MG63 (cell line): Measurements from ENCODE around the gene SLC4A1. TPM values are rescaled to one million over a fixed set of nuclear protein-coding genes. Genes with fewer than 3 reads are reported as not detected.
A peak's percentile ranks its signal among the peaks of the same experiment; 100 is the strongest.

Source experiments
- DNase-seq: peaks from one replicate; pipeline ENCODE4 v3.0.0-alpha.2; 2020
- H3K27me3 ChIP-seq: fragments of 250-450 bp; sonication (Bioruptor Pico); 2 replicates; pipeline ENCODE4 v1.5.1; 2020; ENCODE audit warnings: mild to moderate bottlenecking, moderate library complexity
- H3K36me3 ChIP-seq: fragments of 250-450 bp; sonication (Bioruptor Pico); 2 replicates; pipeline ENCODE4 v1.5.1; 2020; ENCODE audit warnings: mild to moderate bottlenecking, moderate library complexity
- H3K4me3 ChIP-seq: fragments of 250-450 bp; sonication (Bioruptor Pico); 2 replicates; pipeline ENCODE4 v1.5.1; 2020; ENCODE audit warnings: mild to moderate bottlenecking, moderate library complexity
- H3K9me3 ChIP-seq: fragments of 250-450 bp; sonication (Bioruptor Pico); 2 replicates; pipeline ENCODE4 v1.5.1; 2020; ENCODE audit warnings: mild to moderate bottlenecking, moderate library complexity
- total RNA-seq: library from RNA; depleted of rRNA; stranded (reverse); fragments of >200 nt; shearing (Covaris generic); gene quantifications from 2 replicates; pipeline ENCODE4 v1.2.3, GENCODE V29; 2014; ENCODE audit warnings: low replicate concordance

The SLC4A1 gene
- total RNA-seq, 1 experiment from 2014 or later = not detected

DNA sequence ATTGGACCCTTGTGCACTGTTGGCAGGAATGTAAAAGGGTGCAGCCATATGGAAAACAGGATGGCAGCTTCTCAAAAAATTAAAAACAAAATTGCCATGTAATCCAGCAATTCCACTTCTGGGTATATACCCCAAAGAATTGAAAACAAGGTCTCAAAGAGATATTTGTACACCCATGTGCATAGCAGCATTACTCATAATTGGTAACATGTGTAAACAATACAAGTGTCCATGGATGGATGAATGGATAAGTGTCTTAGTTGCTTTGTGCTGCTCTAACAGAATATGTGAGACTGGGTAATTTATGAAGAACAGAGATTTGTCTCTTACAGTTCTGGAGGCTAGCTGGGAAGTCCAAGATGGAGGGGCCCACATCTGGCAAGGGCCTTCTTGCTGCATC is 36.7 kb upstream of the SLC4A1 start:
- Histone ChIP-seq H3K36me3 (no peaks in the 10 kb centered on the region), H3K4me3 (no peak overlapping the region), H3K9me3 (no peaks in the 10 kb centered on the region), H3K27me3 (peaks cover 14% of the 10 kb centered on the region)
- no peak for DNase-seq

DNA sequence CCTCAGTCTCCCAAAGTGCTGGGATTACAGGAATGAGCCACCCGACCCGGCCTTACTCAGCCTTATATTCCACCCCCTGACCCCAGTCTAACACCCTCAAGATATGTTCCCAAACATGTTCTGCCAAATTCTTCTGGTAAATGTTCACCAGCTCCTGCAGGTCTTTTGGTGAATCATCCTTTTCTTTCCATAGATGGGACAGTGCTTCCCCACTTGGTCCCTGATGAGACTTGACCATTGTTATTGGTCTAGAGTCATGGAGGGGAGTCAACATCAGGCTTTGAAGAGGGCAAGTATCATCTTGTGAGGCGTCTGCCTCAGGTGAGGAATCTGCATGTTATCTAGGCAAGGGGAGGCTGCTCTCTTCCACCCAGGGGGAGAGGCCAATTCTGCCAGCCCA is 30.0 kb upstream of the SLC4A1 start:
- peaks cover 3% of the 10 kb centered on the region; the same call in 1 of the 2 replicates for H3K27me3 ChIP-seq
- DNase-seq = no peak
- no peak overlapping the region for H3K4me3 ChIP-seq
- no peaks in the 10 kb centered on the region for H3K36me3 ChIP-seq
- no peaks in the 10 kb centered on the region for H3K9me3 ChIP-seq

DNA sequence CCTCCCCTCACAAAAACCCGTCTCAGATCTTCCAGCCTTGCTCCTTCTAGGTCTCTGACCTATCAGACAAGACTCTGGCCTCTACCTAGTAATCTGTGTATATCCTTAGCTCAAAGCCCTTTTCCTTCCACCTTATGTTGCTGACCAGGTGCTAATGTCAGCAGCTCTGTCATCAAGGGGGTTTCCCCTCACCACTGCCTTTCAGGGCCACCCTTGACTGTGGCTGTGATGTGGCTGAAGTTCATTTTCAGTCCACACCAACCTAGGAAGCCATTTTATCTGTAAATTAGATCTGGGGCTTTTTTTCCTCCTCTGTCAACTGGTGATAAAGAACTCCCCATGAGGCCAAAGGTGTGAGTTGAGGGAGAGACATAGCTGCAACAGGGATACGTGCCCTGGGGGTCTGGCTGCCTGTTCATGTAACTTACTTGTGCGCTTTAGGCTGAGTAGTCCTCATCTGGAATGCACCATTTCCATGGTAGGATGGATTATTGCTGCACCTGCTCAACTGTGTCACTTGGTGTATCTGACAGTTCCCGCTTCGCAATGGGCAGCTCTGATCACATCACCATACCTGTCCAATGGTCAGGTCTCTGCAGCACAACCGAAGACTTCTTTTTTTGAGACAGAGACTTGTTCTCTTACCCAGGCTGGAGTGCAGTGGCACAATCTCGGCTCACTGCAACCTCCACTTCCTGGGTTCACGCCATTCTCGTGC is 25.7 kb upstream of the SLC4A1 start:
- H3K9me3 ChIP-seq = no peaks in the 10 kb centered on the region
- DNase-seq = no peak
- H3K36me3 ChIP-seq = no peaks in the 10 kb centered on the region
- no peak overlapping the region for H3K4me3 ChIP-seq
- peaks cover 13% of the 10 kb centered on the region for H3K27me3 ChIP-seq

DNA sequence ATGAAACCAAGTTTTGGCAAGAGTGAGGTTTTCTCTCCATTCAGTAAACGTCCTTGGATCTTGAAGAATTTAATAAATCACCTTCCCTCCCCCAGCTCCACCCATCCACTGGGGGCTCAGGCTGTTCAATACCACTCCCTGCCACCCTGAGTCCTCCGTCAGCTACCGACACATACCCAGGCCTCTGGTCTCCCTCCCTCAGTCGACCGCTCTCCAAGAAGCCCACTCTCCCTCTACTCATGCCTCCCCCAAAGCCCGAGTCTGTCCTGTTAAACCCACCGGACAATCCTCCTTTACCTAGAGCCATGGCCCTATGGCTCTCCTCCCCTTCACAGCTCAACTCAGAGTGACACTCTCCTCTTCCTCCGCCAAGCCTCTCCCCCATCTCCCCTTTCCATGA is 19.7 kb upstream of the SLC4A1 start:
- no peak overlapping the region for H3K4me3 ChIP-seq
- no peaks in the 10 kb centered on the region for H3K36me3 ChIP-seq
- no peak for DNase-seq
- peaks cover 13% of the 10 kb centered on the region for H3K27me3 ChIP-seq
- no peaks in the 10 kb centered on the region for H3K9me3 ChIP-seq

DNA sequence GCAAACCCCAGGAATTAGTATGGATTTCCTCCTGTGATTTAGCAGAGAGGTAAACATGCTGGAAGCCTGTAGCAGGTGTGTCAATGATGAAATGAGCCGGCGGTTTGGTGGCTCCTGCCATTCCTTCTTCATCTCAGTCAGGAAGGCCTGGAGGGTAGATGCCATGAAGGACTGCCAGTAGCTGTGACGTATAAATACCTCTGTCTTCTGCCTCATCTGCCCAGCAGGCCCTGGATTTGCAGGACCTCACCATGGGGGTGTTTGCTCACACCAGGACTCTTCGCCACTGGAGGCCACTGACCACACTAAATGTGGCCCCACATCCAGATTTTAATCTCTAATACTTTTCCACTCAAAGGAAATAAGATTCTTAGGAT is 16.1 kb upstream of the SLC4A1 start:
- H3K27me3 ChIP-seq = no peaks in the 10 kb centered on the region
- H3K9me3 ChIP-seq = no peaks in the 10 kb centered on the region
- no peak overlapping the region for H3K4me3 ChIP-seq
- no peak for DNase-seq
- no peaks in the 10 kb centered on the region for H3K36me3 ChIP-seq

DNA sequence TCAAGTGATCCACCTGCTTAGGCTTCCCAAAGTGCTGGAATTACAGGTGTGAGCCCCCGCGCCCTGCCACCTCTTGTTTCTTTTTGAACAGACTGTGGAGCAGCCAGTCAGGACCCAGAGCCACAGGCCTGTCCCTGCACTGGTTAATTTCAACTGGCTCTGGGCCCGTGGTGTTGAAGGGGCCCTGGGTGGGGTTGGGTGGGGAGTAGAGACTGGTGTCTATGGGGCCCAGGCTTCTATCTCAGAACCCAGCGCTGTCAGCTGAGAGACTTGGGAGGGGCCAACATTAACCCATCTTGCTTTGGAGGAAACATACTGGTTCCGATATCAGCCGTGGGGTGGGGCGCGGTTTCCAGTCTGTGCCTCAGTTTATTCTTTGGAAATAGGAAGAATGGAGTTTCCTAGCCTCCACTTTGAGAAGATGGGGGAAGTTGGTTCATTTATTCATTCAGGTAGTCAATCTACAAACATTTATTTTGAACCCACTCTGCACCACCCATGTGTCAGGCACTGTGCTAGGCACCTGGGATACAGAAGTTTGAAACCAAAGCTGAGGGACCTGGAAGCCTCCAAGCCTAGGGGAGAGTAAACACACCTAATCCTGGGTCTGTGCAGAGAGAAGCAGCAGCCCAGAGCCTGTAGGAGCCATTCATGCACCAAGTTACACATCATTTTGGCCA is 15.5 kb upstream of the SLC4A1 start:
- no peak for DNase-seq
- no peaks in the 10 kb centered on the region for H3K36me3 ChIP-seq
- no peaks in the 10 kb centered on the region for H3K27me3 ChIP-seq
- no peaks in the 10 kb centered on the region for H3K9me3 ChIP-seq
- H3K4me3 ChIP-seq = no peak overlapping the region

DNA sequence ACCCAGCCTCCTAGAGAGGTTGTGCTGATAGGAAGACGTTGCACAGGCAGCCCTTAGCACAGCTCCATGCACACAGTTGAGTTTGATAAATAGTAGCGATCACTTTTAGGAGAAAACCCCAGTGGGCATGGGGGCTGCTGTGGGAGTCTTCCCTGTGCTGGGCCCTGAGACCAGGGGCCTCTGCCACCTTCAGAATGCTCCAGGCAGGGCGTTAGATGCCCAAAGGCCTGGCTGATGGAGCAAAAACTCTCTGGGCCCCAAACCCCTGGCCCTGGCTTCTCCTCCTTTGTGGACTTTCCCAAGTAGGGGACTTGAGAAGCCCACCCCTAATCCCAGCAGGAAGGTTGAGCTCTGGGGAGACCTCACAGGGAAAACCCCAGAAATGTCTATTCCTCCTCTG is 14.3 kb upstream of the SLC4A1 start:
- no peak overlapping the region for H3K4me3 ChIP-seq
- no peak for DNase-seq
- H3K9me3 ChIP-seq = no peaks in the 10 kb centered on the region
- H3K27me3 ChIP-seq = no peaks in the 10 kb centered on the region
- H3K36me3 ChIP-seq = no peaks in the 10 kb centered on the region

DNA sequence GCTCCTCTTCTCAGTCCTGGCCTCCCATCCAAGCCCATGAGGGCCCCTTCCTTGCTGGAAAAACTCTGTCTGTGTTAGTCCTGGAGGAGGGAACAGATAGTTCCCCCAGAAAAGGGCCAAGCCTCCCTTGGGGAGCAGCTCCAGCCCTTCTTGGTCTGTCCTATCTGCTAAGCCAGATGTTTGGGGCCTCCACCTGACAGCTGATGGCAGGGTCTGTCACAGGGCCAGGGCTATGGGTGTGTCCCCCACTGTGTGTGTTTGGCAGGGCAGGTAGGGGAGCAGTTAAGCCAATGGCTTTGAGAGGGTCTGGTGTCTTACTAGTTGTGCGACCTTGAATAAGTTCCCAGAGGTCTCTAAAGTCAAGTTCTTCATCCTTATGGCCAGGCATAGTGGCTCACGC is 13.6 kb upstream of the SLC4A1 start:
- Histone ChIP-seq H3K4me3 (no peak overlapping the region), H3K9me3 (no peaks in the 10 kb centered on the region), H3K36me3 (no peaks in the 10 kb centered on the region), H3K27me3 (no peaks in the 10 kb centered on the region)
- DNase-seq = no peak

DNA sequence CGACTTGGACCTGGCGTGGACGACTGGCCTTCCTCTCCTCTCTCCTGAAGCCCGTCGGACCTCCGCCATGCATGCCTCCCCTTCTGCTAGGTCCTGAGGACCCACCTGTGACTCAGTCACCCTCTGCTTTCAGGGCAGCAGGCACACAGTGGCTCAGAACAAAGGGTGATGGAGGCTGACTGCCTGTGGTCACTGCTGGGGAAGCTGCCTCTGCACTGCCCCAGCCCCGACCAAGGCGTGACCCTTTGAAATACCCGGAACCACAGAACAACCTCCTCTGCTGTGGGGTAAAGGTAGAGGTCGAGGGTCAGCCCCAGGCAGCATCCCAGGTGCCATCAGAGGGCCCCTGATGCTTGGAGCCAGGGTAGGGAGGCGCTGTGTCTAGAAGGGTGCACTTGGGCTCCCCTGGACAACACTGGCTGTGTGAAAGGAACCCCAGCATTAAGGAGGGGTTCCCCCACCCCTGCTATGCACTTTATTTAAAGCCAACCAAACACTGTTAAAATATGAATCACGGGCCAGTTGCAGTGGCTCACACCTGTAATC is 12.5 kb upstream of the SLC4A1 start:
- no peak for DNase-seq
- Histone ChIP-seq H3K27me3 (no peaks in the 10 kb centered on the region), H3K4me3 (no peak overlapping the region), H3K36me3 (no peaks in the 10 kb centered on the region), H3K9me3 (no peaks in the 10 kb centered on the region)

DNA sequence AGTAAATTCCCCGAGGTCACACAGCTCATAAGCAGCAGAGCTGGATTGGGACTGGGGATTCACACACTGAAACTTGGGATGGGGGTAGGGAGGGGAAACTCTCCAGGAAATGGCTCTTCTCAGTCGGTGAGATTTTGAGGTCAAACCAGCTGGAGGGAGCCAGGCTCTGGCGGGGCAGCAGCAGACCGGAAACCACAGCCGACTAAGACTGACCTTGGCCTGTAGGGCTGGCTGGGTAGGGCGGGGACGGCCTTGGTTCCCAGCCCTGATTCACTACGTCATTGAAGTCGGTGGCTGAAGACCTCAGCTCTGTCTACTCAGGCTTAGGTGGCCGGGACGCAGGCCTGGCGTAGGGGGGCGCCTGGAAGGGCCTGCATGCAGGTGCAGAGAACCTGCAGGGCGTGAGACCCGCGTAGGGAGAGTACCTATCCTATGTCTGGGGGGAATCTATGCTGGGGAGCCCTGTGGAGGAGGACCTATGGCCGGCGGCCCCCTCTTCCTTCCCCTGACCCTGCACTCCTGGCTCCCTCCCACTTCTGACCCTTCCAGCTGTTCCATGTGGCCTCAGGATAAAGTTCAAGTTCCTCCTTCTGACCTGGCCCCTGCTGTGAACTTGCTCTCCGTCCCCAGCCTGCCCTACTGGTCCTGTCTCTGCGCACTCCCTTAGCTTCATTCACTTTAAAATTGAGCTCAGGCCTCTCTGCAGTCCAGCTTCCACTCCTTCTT is 11.9 kb upstream of the SLC4A1 start:
- H3K9me3 ChIP-seq = no peaks in the 10 kb centered on the region
- no peaks in the 10 kb centered on the region for H3K27me3 ChIP-seq
- H3K4me3 ChIP-seq = no peak overlapping the region
- no peaks in the 10 kb centered on the region for H3K36me3 ChIP-seq
- peak; percentile 95 for DNase-seq

DNA sequence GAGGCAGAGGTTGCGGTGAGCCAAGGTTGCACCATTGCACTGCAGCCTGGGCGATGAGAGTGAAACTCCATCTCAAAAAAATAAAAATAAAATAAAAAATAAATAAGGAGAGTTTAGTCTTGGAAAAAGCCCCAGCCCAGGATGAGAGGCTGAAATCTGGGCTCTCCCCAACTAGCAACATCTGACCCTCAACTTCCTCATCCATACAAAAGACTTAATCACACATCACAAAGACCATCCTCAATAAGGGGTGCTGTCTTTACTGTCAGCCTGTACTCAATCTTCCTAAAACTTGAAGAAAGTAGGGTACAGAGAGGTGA is 11.4 kb upstream of the SLC4A1 start:
- no peaks in the 10 kb centered on the region for H3K27me3 ChIP-seq
- no peak for DNase-seq
- no peaks in the 10 kb centered on the region for H3K36me3 ChIP-seq
- no peak overlapping the region for H3K4me3 ChIP-seq
- no peaks in the 10 kb centered on the region for H3K9me3 ChIP-seq

DNA sequence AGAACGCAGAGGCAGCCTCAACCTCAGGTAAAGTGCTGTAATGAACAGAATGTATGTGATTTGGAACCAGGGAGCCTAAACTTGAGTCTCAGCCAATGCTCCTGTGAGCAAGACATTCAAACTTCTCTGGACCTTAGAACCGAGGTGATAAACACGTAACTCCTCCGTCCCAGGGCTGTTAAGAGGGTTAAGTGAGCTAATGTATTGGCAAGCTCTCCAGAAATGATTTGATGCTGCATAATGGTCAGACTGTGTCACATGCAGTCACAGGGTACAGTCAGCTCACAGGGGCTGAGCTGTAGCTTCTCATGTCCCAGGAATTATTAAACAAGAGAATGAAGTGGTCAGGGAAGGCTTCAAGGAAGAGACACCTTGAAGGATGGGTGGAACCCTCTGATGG is 10.0 kb upstream of the SLC4A1 start:
- no peaks in the 10 kb centered on the region for H3K9me3 ChIP-seq
- peak; percentile 26 for DNase-seq
- H3K27me3 ChIP-seq = no peaks in the 10 kb centered on the region
- no peak overlapping the region for H3K4me3 ChIP-seq
- no peaks in the 10 kb centered on the region for H3K36me3 ChIP-seq

DNA sequence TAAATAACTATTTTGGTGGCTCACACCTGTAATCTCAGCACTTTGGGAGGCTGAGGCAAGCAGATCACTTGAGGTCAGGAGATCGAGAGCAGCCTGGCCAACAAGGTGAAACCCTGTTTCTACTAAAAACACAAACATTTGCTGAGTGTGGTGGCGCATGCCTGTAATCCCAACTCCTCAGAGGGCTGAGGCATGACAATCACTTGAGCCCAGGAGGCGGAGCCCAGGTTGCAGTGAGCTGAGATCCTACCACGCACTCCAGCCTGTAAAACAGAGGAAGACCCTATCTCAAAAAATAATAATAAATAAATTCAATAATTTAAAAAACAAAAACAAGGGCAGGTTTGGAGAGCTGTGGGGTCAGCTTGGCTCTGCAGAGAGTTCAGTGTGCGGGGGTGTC is 5.7 kb upstream of the SLC4A1 start:
- no peak overlapping the region for H3K4me3 ChIP-seq
- H3K9me3 ChIP-seq = no peaks in the 10 kb centered on the region
- no peak for DNase-seq
- H3K27me3 ChIP-seq = no peaks in the 10 kb centered on the region
- no peaks in the 10 kb centered on the region for H3K36me3 ChIP-seq

DNA sequence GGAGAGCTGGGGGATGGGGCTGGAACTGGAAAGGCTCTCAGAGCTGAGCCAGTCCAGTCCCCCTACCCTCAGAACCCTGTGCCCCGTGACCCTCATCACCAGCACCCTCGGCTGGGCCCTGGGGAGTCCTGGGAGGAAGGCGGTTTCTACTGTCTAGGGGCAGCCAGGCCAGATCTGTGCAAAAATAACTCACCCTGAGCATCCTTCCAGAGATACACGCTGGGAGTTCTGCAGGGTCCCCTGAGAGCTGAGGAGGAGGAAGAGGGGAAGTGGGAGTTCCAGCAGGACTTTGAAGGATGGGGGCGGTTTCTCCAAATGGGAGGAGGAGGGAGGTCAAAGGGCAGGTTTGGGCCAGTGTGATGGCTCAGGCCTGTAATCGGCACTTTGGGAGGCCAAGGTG is 5.0 kb upstream of the SLC4A1 start:
- Histone ChIP-seq H3K4me3 (no peak overlapping the region), H3K36me3 (no peaks in the 10 kb centered on the region), H3K27me3 (no peaks in the 10 kb centered on the region), H3K9me3 (no peaks in the 10 kb centered on the region)
- DNase-seq = no peak

DNA sequence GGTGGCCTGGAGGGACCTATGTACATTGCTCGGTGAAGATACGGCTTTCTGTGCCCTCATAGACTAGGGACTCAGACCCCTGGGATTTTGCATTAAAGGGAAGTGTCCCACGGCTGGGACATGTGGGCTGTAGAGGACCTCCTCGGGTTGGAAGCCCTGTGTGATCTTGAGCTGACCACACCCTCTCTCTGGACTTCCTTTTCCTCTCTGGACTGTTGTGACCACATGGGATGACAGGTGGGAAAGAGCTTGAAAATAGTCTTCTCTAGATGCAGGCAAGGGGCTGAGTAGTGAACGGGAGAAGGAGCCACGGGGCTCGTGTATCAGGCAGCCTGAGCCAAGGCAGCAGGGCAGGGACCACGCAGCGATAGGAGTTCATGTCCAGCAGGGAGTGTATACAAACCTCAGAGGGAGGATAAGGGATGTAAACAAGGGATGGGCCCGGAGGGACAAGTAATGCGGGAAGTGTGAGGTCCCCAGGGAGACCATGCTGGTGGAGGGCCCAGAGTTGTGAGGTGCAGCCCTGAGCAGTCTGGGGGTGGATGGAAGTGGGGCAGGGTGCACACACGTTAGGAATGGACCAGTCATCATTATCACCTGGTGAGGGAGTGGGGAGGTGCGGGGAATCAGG is 4.5 kb upstream of the SLC4A1 start:
- no peak overlapping the region for H3K4me3 ChIP-seq
- H3K27me3 ChIP-seq = no peaks in the 10 kb centered on the region
- no peaks in the 10 kb centered on the region for H3K9me3 ChIP-seq
- DNase-seq = no peak
- no peaks in the 10 kb centered on the region for H3K36me3 ChIP-seq

DNA sequence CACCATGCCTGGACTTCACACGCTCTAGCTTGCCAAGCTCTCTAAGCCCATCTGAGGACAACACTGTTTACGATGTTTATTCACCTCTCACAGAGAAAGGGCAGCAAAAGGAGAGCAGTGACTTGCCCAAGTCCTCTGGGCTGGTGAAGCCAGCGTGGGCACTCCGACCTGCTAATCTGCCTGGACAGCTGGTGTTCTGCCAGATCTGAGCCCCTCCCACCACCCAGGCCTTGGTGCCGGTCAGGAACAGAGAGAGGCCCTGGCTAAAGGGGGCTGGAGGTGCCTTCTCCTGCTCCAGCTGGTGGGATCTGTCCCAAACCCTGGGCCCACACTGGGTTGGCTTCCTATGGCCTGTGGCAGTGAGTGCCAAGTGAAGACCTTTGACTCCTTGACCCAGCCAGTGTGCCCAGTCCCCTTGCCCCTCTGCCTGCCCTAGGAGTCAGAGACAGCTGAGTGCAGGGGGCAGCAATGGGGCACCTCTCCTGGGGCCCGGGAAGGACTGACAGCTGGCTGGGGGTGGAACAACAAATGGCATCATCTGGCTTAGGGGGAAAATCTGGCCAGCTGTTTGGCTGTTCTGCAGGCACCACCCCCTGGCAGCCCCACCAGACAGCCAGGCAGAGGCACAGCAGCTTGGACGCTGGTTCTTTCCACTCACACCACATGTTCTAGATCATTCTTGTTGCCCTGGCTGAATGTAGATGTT is 1.8 kb upstream of the SLC4A1 start:
- H3K36me3 ChIP-seq = no peaks in the 10 kb centered on the region
- no peaks in the 10 kb centered on the region for H3K9me3 ChIP-seq
- H3K4me3 ChIP-seq = no peak overlapping the region
- DNase-seq = no peak
- H3K27me3 ChIP-seq = no peaks in the 10 kb centered on the region
